GM21825 (cell line): Measurements from ENCODE around the gene PLXNB2.
"Not testable (repeated sequence)": the region's sequence is repeated elsewhere in the genome, so short reads cannot be mapped to it uniquely, and the experiment has no call there.

ENCODE experiments used
- ATAC-seq: cut with Tn5 transposase; IDR thresholded peaks from one replicate; pipeline ENCODE4 v1.9.1; 2021; ENCODE audit warnings: mild to moderate bottlenecking, moderate library complexity; ENCODE audit not compliant: unreplicated experiment

The PLXNB2 gene

DNA sequence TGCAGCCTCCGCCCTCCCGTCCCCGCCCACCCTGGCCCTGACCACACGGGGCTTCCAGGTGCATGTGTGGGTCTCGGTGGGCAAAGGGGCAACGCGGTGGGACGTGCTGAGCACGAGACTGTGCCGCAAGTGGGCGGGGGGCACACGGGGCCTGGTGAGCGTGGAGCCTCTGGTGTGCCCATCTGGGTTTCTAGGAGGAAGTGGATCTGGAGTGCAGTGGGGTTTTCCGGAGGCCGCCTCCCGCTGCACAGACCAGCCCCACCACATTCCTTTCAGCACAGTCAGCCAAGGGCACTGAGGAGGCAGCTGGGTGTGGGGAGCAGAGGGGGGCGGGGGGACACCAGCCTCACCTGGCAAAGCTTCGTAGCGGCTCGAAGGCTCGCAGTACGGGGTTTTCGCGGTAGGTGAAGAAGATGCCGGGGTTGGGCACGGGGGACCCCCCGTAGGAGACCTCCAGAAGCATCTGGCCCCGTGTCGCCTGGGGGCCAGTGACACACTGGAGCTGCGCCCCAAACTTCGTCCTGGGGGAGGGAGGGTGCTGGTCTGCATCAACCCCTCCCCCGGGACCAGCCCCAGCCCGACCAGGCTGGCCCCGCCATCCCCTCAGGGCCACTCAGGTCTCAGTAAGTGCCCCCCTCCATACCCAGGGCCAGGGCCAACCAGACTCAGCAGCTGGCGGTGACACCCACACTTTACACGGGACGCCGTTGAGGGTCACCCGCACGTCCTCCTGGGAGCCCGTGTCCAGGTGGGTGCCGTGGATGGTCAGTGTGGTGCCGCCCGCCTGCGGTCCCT, 24.9 kb downstream of the PLXNB2 start:
- ATAC-seq, result no peak

GRCh38 chr22:50281957-50282356, 25.5 kb downstream of the PLXNB2 start:
- no peak for ATAC-seq

DNA sequence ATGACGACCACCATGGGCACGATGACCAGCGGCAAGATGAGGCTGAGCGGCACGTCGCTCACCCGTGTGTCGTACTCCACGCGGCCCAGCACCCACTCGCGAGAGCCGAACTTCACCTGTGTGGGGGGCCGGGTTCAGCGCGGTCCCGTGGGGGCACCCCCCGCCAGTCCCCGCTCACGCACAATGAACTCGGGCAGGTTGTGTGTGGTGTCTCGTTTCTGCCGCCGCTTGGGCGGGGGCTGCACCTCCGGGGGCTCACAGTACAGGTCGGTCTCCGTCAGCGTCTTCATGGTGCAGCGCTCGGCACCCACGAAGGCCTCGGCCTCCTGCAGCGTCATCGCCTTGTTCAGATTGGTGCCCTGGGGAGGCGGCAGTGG, 26.1 kb downstream of the PLXNB2 start:
- ATAC-seq, result no peak

DNA sequence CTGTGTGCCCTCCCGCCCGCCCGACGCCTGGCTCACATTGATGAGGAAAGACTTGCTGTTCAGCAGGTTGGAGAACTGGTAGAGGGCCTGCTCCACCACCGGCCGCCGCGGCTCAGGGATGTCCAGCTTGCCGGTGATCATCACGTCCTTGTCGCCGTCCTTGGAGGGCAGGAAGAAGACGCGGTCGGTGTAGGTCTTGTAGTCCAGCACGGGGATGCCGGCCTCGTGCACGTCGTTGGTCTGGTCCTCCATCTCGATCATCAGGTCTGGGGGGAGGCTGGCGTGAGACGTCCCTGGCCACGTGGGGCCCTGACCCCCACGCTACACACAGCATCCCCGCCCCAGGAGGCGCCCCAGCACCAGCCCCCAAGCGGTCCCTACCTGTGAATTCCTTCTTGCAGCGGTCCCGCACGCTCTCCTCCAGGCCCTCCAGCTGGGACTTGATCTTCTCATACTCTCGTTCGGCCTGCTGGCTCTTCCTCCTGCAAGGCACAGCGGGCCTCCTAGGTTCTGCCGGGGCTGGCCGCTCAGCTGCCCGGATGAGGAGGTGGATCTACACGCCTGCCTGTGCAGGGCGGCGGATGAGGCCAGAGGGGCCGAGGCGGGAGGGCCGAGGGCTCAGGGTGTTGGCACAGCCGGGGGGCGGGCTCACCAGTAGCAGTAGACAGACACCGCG, 26.6 kb downstream of the PLXNB2 start:
- no peak for ATAC-seq

- ATAC-seq, result no peak
These were observed 27.3 kb downstream of the PLXNB2 start for GRCh38 chr22:50280022-50280707.

DNA sequence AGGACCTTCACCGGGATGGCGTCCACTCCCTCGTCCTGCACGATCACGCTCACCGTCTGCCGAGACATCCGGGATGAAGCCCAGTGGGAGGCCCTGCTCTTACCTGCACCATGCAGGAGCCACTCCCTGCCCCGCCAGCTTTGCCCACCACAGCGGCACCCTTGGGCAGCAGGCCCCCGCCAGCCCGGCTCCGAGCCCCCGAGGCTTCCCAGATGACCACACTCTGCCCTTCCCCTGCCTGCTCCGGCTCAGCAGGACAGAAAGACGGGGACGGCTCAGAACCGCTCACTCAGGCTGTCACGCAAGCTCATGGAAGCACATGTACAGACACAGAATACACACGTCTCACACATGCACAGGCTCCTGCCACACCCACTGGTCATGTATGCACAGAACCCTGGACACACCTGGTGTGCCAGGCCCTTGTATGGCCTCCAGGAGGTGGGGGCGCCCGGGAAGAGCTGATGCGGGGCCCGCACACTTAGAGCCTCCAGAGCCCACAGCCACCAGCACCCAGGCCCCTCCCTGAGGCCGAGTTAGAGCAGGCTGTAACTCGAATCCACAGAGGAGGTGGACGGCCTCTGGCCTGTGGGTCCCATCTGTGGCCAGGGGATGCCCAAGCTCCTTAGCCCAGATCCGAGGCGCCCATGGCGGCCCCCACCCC, 28.4 kb downstream of the PLXNB2 start:
- ATAC-seq, result no peak

DNA sequence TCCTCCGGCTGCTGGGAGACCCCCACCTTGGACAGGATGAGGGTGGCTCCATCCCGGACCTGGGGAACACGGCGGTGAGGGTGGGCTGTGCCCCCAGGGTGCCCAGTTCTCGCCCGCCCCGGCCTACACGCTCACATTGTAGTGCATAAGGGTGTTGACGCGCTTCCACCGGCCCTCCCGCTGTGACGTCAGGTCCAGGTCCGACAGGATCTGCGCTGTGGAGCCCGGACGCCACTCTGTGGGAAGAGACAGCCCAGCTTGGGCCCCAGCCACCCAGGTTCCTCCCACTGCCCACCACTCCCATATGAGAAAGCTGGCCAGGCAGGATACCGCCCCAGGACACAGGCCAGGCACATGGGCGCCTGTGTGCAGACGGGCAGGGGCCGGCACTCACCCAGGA, 29.0 kb downstream of the PLXNB2 start:
- no peak for ATAC-seq

GRCh38 chr22:50277761-50278160, 29.7 kb downstream of the PLXNB2 start:
- no peak for ATAC-seq

- ATAC-seq, result peak; percentile 38
These were observed 31.3 kb downstream of the PLXNB2 start for GRCh38 chr22:50276143-50276542.

GRCh38 chr22:50275181-50276055, 32.0 kb downstream of the PLXNB2 start:
- ATAC-seq, result no peak

GRCh38 chr22:50274771-50275170, 32.7 kb downstream of the PLXNB2 start:
- ATAC-seq, result no peak

DNA sequence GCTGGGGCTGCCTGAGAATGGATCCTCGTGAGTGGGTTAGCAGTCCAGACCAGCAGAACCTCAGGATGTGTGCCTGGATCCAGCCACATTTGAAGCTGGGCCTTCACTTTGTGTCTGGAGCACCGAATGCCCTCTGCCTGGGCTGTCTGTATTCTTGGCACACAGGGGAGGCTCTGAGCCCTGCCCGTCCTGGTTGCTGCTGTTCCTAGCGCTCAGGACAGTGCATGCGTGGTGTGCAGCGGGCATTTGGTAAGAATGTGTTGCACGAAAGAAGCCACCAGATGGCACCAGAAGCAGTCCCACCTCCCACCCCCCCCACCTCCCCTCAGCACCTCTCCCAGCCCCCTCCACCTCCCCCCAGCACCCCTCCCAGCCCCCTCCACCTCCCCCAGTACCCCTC, 33.1 kb downstream of the PLXNB2 start:
- no peak for ATAC-seq

GRCh38 chr22:50273781-50274180, 33.7 kb downstream of the PLXNB2 start:
- not testable (repeated sequence) for ATAC-seq

DNA sequence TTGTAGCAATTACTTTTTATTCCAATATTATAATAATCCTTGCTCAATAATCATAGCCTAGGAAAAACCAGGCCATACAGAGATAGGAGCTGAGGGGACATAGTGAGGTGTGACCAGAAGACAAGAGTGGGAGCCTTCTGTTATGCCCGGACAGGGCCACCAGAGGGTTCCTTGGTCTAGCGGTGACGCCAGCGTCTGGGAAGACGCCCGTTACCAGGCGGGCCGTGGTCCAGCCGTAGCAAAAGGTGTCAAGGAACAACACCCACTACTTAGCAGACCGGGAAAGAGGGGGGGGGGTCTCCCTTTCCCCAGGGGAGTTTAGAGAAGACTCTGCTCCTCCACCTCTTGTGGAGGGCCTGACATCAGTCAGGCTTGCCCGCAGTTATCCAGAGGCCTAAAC, 34.1 kb downstream of the PLXNB2 start:
- not testable (repeated sequence) for ATAC-seq

- no peak for ATAC-seq
These were observed 35.2 kb downstream of the PLXNB2 start for GRCh38 chr22:50272044-50272802.

- ATAC-seq, result no peak
These were observed 35.9 kb downstream of the PLXNB2 start for GRCh38 chr22:50271519-50271970.

DNA sequence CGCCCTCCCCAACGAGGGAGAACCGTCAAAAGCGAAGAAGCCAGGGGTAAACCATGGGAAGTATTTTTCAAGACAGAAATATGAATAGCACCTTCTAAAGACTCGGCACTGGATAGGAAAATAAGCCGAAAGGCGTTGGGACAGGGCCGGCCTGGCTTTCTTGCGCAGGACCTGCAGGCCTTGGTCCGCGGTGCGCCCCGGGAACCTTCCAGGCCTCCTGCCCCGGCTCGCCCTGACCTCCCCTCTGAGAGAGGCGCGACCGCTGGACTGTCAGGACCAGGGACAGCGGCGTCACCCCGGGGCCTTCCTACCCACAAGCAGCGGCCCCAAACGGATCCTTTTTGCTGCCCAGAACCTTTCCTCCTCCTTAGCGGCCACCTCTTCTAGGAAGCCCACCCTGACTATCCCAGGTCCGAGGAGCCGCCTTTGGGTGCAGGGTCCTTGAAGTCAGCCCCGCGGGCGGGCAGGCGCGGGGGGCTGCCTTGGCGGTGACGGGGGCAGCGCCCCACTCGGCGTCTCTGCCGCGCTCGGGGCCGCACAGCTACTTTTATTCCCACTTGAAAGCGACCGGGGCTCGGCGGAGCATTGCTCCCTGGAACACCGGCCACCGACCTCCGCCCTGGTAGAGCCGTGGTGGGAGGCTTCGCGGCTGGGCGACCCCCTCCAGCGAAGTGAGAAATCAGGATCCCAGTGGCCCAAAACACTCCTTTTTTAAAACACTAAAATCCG, 36.6 kb downstream of the PLXNB2 start:
- no peak for ATAC-seq

DNA sequence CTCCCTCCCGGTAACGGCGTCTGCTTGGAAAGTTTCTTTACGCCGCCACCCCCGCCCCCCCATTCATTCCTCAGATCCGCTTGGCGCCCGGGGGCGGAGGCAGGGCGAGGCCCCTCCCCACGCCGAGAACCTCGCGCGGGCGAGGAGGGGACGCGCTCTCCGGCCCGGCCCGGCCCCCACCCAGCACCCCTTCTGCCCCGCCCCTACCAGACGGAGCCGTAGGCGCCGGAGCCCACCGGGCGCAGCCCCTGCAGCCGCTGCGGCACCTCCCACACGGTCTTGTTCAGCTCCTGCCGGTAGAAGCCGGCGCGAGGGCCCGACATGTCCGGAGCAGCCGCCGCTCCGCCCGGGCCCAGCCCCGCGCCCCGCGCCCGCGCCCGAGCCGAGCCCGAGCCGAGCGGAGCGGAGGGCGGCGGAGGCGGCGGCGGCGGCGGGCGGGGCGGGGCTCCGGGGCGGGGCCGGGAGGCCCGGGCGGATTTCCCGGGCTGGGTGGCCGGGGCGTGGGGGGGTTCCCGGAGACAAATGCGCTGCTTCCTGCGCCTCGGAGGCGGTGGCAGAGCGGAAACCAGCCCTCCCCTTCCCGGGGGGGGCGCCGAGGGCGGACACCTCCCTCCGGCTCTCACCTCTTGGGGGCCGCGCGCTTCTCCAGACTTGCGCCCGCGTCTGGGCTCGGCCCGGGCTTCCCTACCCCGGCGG, 37.3 kb downstream of the PLXNB2 start, which contains the start of gene MAPK11:
TSS of gene MAPK11 (minus strand) at position 411 of the 696 bp plus-strand sequence. CDS start at position 323, 88 bp downstream.
- ATAC-seq, result no peak
